Colonic mucosa (tissue), 4 donors: ENCODE results near the gene IL1R2. TPM values are rescaled to one million over a fixed set of nuclear protein-coding genes. Genes with fewer than 3 reads are reported as not detected.

Experiments
- DNase-seq: peaks from one replicate; pipeline ENCODE4 v3.0.0-alpha.2; 2020
- H3K27ac ChIP-seq: fragments of 200-600 bp; one replicate; pipeline ENCODE4 v1.8.0; 2021
- H3K27me3 ChIP-seq: fragments of 200-600 bp; one replicate; pipeline ENCODE4 v1.8.0; 2021
- H3K36me3 ChIP-seq: fragments of 200-600 bp; one replicate; pipeline ENCODE4 v1.8.0; 2021
- H3K4me1 ChIP-seq: fragments of 200-600 bp; one replicate; pipeline ENCODE4 v1.8.0; 2021; ENCODE audit warnings: mild to moderate bottlenecking
- H3K4me3 ChIP-seq: fragments of 200-600 bp; one replicate; pipeline ENCODE4 v1.8.0; 2021
- H3K9ac ChIP-seq, 2 donors: one replicate each; pipeline ENCODE4 v1.7.0; 2013; ENCODE audit warnings: control low read depth in 2 of 2, low read depth in 2 of 2, low read length in 2 of 2
- H3K9me3 ChIP-seq: fragments of 200-600 bp; one replicate; pipeline ENCODE4 v1.8.0; 2021
- intact Hi-C: fragments of 100-400 bp; cut with DNase I; formaldehyde crosslinking; loops from one replicate; pipeline ENCODE4 v1.14.1; 2022
- total RNA-seq, 2 donors: library from RNA; stranded (reverse); fragmentation: NEBNext Ultra II Directional in 1 of 2; extraction: Animal tissue kit (Norgen Biotek cat#: 25700) in 1 of 2; gene quantifications; one replicate each; pipeline ENCODE4 v1.2.1, GENCODE V29; 2021
- TF ChIP-seq, protein P1 (sequence below): fragments of 200-600 bp; IDR thresholded peaks from one replicate; pipeline ENCODE4 v1.8.0; 2022; ENCODE audit warnings: antibody characterized with exemption, mild to moderate bottlenecking
- donor health status: healthy.
- donor health status: DM: no; HTN: no; CAD: no.
- donor health status: DM: no; HTN: no; CAD: no.

The IL1R2 gene
- total RNA-seq, 2 donors from 2014 or later: 50.1 to 152 TPM

DNA sequence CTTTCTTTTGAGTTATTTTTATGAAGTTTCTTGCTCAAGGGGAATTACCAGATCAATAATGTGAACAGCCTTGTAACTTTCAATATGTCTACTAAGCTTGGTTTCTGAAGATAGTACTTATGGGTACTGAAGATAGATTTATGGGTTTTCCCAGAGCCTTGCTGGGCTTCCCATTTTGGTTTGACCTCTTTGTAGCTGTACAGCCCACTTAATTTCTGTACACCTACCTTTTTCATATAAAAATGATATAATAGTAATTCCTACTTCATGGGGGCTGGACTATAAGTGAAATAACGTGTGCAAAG lies 22.2 kb downstream of the IL1R2 start:
- TF ChIP-seq, protein P1, sequence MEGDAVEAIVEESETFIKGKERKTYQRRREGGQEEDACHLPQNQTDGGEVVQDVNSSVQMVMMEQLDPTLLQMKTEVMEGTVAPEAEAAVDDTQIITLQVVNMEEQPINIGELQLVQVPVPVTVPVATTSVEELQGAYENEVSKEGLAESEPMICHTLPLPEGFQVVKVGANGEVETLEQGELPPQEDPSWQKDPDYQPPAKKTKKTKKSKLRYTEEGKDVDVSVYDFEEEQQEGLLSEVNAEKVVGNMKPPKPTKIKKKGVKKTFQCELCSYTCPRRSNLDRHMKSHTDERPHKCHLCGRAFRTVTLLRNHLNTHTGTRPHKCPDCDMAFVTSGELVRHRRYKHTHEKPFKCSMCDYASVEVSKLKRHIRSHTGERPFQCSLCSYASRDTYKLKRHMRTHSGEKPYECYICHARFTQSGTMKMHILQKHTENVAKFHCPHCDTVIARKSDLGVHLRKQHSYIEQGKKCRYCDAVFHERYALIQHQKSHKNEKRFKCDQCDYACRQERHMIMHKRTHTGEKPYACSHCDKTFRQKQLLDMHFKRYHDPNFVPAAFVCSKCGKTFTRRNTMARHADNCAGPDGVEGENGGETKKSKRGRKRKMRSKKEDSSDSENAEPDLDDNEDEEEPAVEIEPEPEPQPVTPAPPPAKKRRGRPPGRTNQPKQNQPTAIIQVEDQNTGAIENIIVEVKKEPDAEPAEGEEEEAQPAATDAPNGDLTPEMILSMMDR: no peak
- DNase-seq: no peak
- no peak overlapping the region for H3K27ac ChIP-seq
- H3K36me3 ChIP-seq: no peaks in the 10 kb centered on the region
- H3K9ac ChIP-seq: no peak overlapping the region
- no peaks in the 10 kb centered on the region for H3K9me3 ChIP-seq
- no peak overlapping the region for H3K4me3 ChIP-seq
- intact Hi-C loops: no loop called here
- H3K4me1 ChIP-seq: no peaks in the 10 kb centered on the region
- H3K27me3 ChIP-seq: no peaks in the 10 kb centered on the region

DNA sequence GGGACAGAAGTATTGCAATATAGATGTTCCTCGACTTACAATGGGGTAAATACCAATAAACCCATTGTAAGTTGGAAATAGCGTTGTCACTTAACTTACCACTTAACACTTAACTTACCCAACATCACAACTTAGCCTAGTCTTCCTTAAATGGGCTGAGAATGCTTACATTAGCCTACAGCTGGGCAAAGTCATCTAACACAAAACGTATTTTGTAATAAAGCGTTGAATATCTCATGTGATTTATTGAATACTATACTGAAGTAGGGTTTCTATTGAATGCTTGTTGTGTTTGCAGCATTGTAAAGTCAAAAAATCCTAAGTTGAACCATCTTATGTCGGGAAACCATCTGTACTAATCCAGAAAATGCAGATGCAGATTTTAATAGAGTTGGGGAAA lies 23.6 kb downstream of the IL1R2 start:
- no peaks in the 10 kb centered on the region for H3K27me3 ChIP-seq
- intact Hi-C loops: no loop called here

GRCh38 chr2:102016399-102016955 lies 24.7 kb downstream of the IL1R2 start:
- Histone ChIP-seq H3K27ac (no peak overlapping the region), H3K27me3 (no peaks in the 10 kb centered on the region), H3K4me3 (no peak overlapping the region), H3K9me3 (no peaks in the 10 kb centered on the region), H3K36me3 (no peaks in the 10 kb centered on the region), H3K4me1 (no peaks in the 10 kb centered on the region), H3K9ac (no peak overlapping the region)
- no peak for DNase-seq
- TF ChIP-seq, protein P1: no peak
- intact Hi-C loops: no loop called here

More for the DNA sequence above, 23.6 kb downstream of the IL1R2 start:
- Histone ChIP-seq H3K4me1 (no peaks in the 10 kb centered on the region), H3K27ac (no peak overlapping the region), H3K9me3 (no peaks in the 10 kb centered on the region), H3K36me3 (no peaks in the 10 kb centered on the region), H3K4me3 (no peak overlapping the region), H3K9ac (no peak overlapping the region)
- TF ChIP-seq, protein P1: no peak
- DNase-seq: no peak

GRCh38 chr2:102018823-102019445 lies 27.2 kb downstream of the IL1R2 start:
- no peaks in the 10 kb centered on the region for H3K4me1 ChIP-seq
- TF ChIP-seq, protein P1: no peak
- H3K27ac ChIP-seq: no peak overlapping the region
- H3K9me3 ChIP-seq: no peaks in the 10 kb centered on the region
- H3K4me3 ChIP-seq: no peak overlapping the region
- H3K36me3 ChIP-seq: no peaks in the 10 kb centered on the region
- DNase-seq: no peak
- intact Hi-C loops: no loop called here
- H3K9ac ChIP-seq: no peak overlapping the region
- H3K27me3 ChIP-seq: no peaks in the 10 kb centered on the region

- peak; percentile 89 for DNase-seq
- Histone ChIP-seq H3K9me3 (no peaks in the 10 kb centered on the region), H3K27ac (peak overlapping the region; percentile 1), H3K4me3 (no peak overlapping the region), H3K4me1 (no peaks in the 10 kb centered on the region), H3K27me3 (no peaks in the 10 kb centered on the region), H3K9ac (no peak overlapping the region), H3K36me3 (no peaks in the 10 kb centered on the region)
- TF ChIP-seq, protein P1: peak; percentile 98
- intact Hi-C loops: loop anchor here (2.0 to 10.0 kb wide), 3 partner anchors 147 to 434 kb away; no protein-coding TSS in a partner anchor
Observed at GRCh38 chr2:102020596-102021170, 28.9 kb downstream of the IL1R2 start.
